ENCODE measurements around the gene ERP44. TPM values are rescaled to one million over a fixed set of nuclear protein-coding genes. Genes with fewer than 3 reads are reported as not detected.

Gene ERP44
- total and polyA plus RNA-seq, 2 donors (not counting 3 experiments of a cell fraction or from before 2014, with no cell fraction given) = 9.9 to 21.4 TPM

DNA sequence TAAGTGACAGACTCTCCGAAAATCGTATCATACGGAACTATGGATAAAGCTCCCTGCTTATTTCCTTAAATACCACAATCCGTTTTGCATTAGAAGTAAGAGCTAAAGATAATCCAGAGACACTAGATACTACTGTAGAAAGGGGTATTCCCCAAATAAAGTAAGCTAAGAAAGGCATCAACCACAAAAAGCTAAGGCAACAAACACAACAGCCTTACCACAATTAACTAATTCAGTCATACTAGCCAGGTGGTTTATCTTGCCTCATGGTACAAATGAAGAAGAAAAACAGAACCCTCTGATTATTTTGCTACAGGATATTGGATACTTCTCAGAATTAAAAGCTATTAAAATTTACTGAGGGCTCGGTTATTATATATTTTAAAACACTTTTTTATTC, 14.1 kb downstream of the ERP44 start:
- POLR2A ChIA-PET = no interaction called here
- no TSS peak for BruUV-seq (replicated peaks)

DNA sequence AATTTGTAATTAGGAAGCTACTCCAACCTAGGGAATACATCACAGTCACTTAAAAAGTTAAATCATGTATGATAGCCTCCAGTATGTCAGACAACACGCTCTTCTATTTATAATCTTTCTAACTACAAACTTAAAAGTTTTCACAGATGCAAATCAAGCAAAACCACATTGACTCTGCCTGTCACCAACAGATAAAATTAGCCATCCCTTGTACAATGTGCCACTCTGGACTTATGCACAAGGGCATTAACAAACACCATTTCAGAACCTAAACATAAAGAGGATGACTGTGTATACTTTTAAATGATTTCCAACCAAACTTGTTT, 14.7 kb downstream of the ERP44 start:
- intact Hi-C loops (cut with micrococcal nuclease) (no loop called here), dilution Hi-C loops (cut with MboI; ENCODE audit: extremely low pct_ligation_motif_present, low sequenced_read_pairs) (no loop called here)
- no peaks in the 10 kb centered on the region for H3K9me3 ChIP-seq (replicated peaks; ENCODE audit: control insufficient read depth, insufficient read depth, low read length)
- CTCF ChIA-PET = interaction anchor here (0.9 to 1.4 kb wide), 2 partner anchors 33 to 46 kb away, joined by 3 read pairs; no protein-coding TSS in a partner anchor
- TF ChIP-seq JUN (IDR thresholded peaks at IDR 0.05; ENCODE audit: borderline replicate concordance, insufficient read depth, insufficient read length, low read depth) = no peak
- no peak for TF ChIP-seq MYC (IDR thresholded peaks at IDR 0.05; ENCODE audit: low read depth, low read length)
- TF ChIP-seq, protein P1, sequence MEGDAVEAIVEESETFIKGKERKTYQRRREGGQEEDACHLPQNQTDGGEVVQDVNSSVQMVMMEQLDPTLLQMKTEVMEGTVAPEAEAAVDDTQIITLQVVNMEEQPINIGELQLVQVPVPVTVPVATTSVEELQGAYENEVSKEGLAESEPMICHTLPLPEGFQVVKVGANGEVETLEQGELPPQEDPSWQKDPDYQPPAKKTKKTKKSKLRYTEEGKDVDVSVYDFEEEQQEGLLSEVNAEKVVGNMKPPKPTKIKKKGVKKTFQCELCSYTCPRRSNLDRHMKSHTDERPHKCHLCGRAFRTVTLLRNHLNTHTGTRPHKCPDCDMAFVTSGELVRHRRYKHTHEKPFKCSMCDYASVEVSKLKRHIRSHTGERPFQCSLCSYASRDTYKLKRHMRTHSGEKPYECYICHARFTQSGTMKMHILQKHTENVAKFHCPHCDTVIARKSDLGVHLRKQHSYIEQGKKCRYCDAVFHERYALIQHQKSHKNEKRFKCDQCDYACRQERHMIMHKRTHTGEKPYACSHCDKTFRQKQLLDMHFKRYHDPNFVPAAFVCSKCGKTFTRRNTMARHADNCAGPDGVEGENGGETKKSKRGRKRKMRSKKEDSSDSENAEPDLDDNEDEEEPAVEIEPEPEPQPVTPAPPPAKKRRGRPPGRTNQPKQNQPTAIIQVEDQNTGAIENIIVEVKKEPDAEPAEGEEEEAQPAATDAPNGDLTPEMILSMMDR (IDR thresholded peaks at IDR 0.05; ENCODE audit: extremely low read depth in 1 of 2, insufficient read depth in 1 of 2, low read depth in 1 of 2, low read length in 2 of 2) = no peak
- TF ChIP-seq EZH2 (IDR thresholded peaks at IDR 0.05; ENCODE audit: borderline replicate concordance, low read depth, low read length, severe bottlenecking) = no peak
- TF ChIP-seq, protein P2, sequence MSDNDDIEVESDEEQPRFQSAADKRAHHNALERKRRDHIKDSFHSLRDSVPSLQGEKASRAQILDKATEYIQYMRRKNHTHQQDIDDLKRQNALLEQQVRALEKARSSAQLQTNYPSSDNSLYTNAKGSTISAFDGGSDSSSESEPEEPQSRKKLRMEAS (IDR thresholded peaks at IDR 0.05; ENCODE audit: insufficient read depth, insufficient read length) = no peak
- TF ChIP-seq GATA2 (IDR thresholded peaks at IDR 0.05; ENCODE audit: insufficient read depth, insufficient read length, low read depth, low read length) = no peak
- no peak for TF ChIP-seq POLR2A (IDR thresholded peaks at IDR 0.05; ENCODE audit: low read depth, low read length)
- no peak for TF ChIP-seq POLR2AphosphoS5 (IDR thresholded peaks at IDR 0.05; ENCODE audit: insufficient read depth, low read depth, low read length)
- TF ChIP-seq FOS (IDR thresholded peaks at IDR 0.05; ENCODE audit: borderline replicate concordance, insufficient read depth, low read length) = no peak
- H2AFZ ChIP-seq (ENCODE audit: low read depth, low read length) = no peak overlapping the region
- no peak overlapping the region for H3K4me3 ChIP-seq (replicated peaks in 1 of 3; ENCODE audit: insufficient read depth in 1 of 3, low read depth in 1 of 3, low read length in 3 of 3)
- FAIRE-seq (no peak), DNase-seq (ENCODE audit: low read depth, low spot score) (no peak)
- H3K9me1 ChIP-seq (replicated peaks; ENCODE audit: control insufficient read depth, extremely low read depth, insufficient read depth, low read length) = no peaks in the 10 kb centered on the region
- H3K79me2 ChIP-seq (ENCODE audit: control insufficient read depth, insufficient read depth, low read length) = peaks cover 49% of the 10 kb centered on the region
- no peak overlapping the region for H3K9ac ChIP-seq (replicated peaks; ENCODE audit: extremely low read depth, insufficient read depth, low read length)
- POLR2A ChIA-PET = no interaction called here
- no peak overlapping the region for H3K4me2 ChIP-seq (ENCODE audit: insufficient read depth, low read length)
- peaks cover 26% of the 10 kb centered on the region for H3K4me1 ChIP-seq (ENCODE audit: control insufficient read depth, extremely low read depth, insufficient read depth, low read length)
- H4K20me1 ChIP-seq (replicated peaks; ENCODE audit: control insufficient read depth, extremely low read depth, insufficient read depth, low read length) = peaks cover 34% of the 10 kb centered on the region
- H3K36me3 ChIP-seq (ENCODE audit: control insufficient read depth in 2 of 2, extremely low read depth in 1 of 2, insufficient read depth in 2 of 2, low read length in 2 of 2) = no peaks in the 10 kb centered on the region
- no TSS peak for BruUV-seq (replicated peaks)
- H3K27me3 ChIP-seq (ENCODE audit: control insufficient read depth in 2 of 2, insufficient read depth in 2 of 2, low read length in 2 of 2) = no peaks in the 10 kb centered on the region
- no peak overlapping the region for H3K27ac ChIP-seq (ENCODE audit: insufficient read depth, low read depth, low read length)

More for the DNA sequence above, 14.1 kb downstream of the ERP44 start:
- peaks cover 33% of the 10 kb centered on the region for H3K4me1 ChIP-seq (ENCODE audit: control insufficient read depth, extremely low read depth, insufficient read depth, low read length)
- no peak for TF ChIP-seq GATA2 (IDR thresholded peaks at IDR 0.05; ENCODE audit: insufficient read depth, insufficient read length, low read depth, low read length)
- no peak for TF ChIP-seq FOS (IDR thresholded peaks at IDR 0.05; ENCODE audit: borderline replicate concordance, insufficient read depth, low read length)
- H3K4me3 ChIP-seq (replicated peaks in 1 of 3; ENCODE audit: insufficient read depth in 1 of 3, low read depth in 1 of 3, low read length in 3 of 3) = no peak overlapping the region
- no peak overlapping the region for H3K27ac ChIP-seq (ENCODE audit: insufficient read depth, low read depth, low read length)
- CTCF ChIA-PET = interaction anchor here (0.9 kb wide), 1 partner anchor 20 kb away, joined by 4 read pairs; no protein-coding TSS in a partner anchor
- intact Hi-C loops (cut with micrococcal nuclease) (loop anchor here (5.0 kb wide), 1 partner anchor 503 kb away; no protein-coding TSS in a partner anchor), dilution Hi-C loops (cut with MboI; ENCODE audit: extremely low pct_ligation_motif_present, low sequenced_read_pairs) (no loop called here)
- no peak overlapping the region for H3K9ac ChIP-seq (replicated peaks; ENCODE audit: extremely low read depth, insufficient read depth, low read length)
- no peaks in the 10 kb centered on the region for H3K9me3 ChIP-seq (replicated peaks; ENCODE audit: control insufficient read depth, insufficient read depth, low read length)
- DNase-seq (ENCODE audit: low read depth, low spot score) = no peak
- no peak for FAIRE-seq
- no peaks in the 10 kb centered on the region for H3K27me3 ChIP-seq (ENCODE audit: control insufficient read depth in 2 of 2, insufficient read depth in 2 of 2, low read length in 2 of 2)
- no peaks in the 10 kb centered on the region for H3K9me1 ChIP-seq (replicated peaks; ENCODE audit: control insufficient read depth, extremely low read depth, insufficient read depth, low read length)
- no peak overlapping the region for H2AFZ ChIP-seq (ENCODE audit: low read depth, low read length)
- H3K36me3 ChIP-seq (ENCODE audit: control insufficient read depth in 2 of 2, extremely low read depth in 1 of 2, insufficient read depth in 2 of 2, low read length in 2 of 2) = no peaks in the 10 kb centered on the region
- peaks cover 33% of the 10 kb centered on the region for H4K20me1 ChIP-seq (replicated peaks; ENCODE audit: control insufficient read depth, extremely low read depth, insufficient read depth, low read length)
- H3K4me2 ChIP-seq (ENCODE audit: insufficient read depth, low read length) = no peak overlapping the region
- H3K79me2 ChIP-seq (ENCODE audit: control insufficient read depth, insufficient read depth, low read length) = peaks cover 48% of the 10 kb centered on the region

Measured in endothelial cell of umbilical vein (primary cell).